ENCODE results near the gene TULP1. TPM values are rescaled to one million over a fixed set of nuclear protein-coding genes. Genes with fewer than 3 reads are reported as not detected.
"Not testable (repeated sequence)": the region's sequence is repeated elsewhere in the genome, so short reads cannot be mapped to it uniquely, and the experiment has no call there.

TULP1 gene
- total RNA-seq, 1 donor from 2014 or later = not detected

DNA sequence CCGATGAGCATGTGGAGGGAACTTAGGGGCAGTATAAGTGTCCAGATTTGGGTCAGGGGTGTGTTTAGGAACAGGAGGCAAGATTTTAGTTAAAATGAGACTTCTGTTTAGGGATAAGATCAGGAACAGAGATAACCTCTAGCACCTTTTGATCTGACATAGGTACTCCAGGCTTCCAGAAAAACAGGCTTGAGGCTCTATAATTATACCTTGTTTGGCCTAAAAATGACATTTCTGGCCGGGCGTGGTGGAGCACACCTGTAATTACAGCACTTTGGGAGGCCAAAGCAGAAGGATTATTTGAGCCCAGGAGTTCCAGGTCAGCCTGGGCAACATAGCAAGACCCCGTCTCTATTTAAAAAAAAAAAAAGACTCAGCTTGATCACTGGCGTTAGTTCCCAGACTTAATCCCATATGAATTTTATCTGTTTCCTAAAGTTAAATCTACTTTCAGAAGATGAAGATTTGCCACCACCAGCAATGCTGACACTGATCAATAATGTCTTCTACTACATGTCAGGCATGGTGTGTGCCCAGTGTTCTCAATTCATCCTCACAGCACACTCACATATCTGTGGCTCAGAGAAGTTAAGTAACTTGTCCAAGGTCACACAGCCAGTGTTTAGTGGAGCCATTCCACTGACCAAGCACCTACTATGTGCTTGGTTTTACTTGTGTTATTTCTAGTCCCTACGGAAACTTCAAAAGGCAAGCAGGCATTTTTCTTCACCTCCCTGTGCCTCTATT, 6.0 kb upstream of the TULP1 start:
- DNase-seq (ENCODE audit: low spot score) = no peak
- Mint-ChIP-seq H3K36me3 (ENCODE audit: low read depth, unreplicated experiment) (no peaks in the 10 kb centered on the region), H3K4me3 (ENCODE audit: unreplicated experiment) (no peak overlapping the region), H3K27me3 (ENCODE audit: unreplicated experiment) (peaks cover 2% of the 10 kb centered on the region), H3K27ac (ENCODE audit: unreplicated experiment) (no peak overlapping the region), H3K4me1 (ENCODE audit: unreplicated experiment) (peaks cover 2% of the 10 kb centered on the region), H3K9me3 (ENCODE audit: unreplicated experiment) (no peaks in the 10 kb centered on the region)
- TF ChIP-seq CTCF (IDR thresholded peaks at IDR 0.05; ENCODE audit: unreplicated experiment) = no peak

GRCh38 chr6:35517978-35518377, 5.3 kb upstream of the TULP1 start:
- not testable (repeated sequence) for H3K27ac Mint-ChIP-seq (ENCODE audit: unreplicated experiment); DNase-seq (ENCODE audit: low spot score); H3K9me3 Mint-ChIP-seq (ENCODE audit: unreplicated experiment)

DNA sequence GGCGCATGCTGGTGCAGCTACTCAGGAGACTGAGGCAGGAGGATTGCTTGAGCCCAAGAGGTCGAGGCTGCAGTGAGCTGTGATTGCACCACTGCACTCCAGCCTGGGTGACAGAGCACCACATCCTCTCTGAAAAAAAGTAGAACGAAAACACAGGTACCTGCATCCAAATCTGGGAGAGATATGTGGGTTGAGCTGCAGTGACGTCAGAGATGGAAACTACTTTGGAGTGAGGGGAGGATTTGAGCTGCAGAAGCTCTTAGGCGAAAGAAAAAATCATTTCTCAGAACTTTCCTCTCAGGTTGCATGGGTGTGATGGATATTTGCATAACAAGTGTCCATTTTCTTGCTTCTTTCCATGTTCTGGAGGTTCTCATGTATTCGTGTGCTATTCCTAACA, 4.0 kb upstream of the TULP1 start:
- TF ChIP-seq CTCF (IDR thresholded peaks at IDR 0.05; ENCODE audit: unreplicated experiment) = no peak
- Mint-ChIP-seq H3K4me1 (ENCODE audit: unreplicated experiment) (no peaks in the 10 kb centered on the region), H3K27me3 (ENCODE audit: unreplicated experiment) (peaks cover 2% of the 10 kb centered on the region), H3K36me3 (ENCODE audit: low read depth, unreplicated experiment) (no peaks in the 10 kb centered on the region), H3K27ac (ENCODE audit: unreplicated experiment) (no peak overlapping the region), H3K9me3 (ENCODE audit: unreplicated experiment) (no peaks in the 10 kb centered on the region), H3K4me3 (ENCODE audit: unreplicated experiment) (no peak overlapping the region)
- no peak for DNase-seq (ENCODE audit: low spot score)

More at GRCh38 chr6:35517978-35518377, 5.3 kb upstream of the TULP1 start:
- H3K27me3 Mint-ChIP-seq (ENCODE audit: unreplicated experiment); H3K4me1 Mint-ChIP-seq (ENCODE audit: unreplicated experiment); H3K36me3 Mint-ChIP-seq (ENCODE audit: low read depth, unreplicated experiment); H3K4me3 Mint-ChIP-seq (ENCODE audit: unreplicated experiment): not testable (repeated sequence)

- H3K9me3 Mint-ChIP-seq (ENCODE audit: unreplicated experiment); H3K36me3 Mint-ChIP-seq (ENCODE audit: low read depth, unreplicated experiment); H3K27me3 Mint-ChIP-seq (ENCODE audit: unreplicated experiment); DNase-seq (ENCODE audit: low spot score); H3K4me1 Mint-ChIP-seq (ENCODE audit: unreplicated experiment); H3K27ac Mint-ChIP-seq (ENCODE audit: unreplicated experiment); H3K4me3 Mint-ChIP-seq (ENCODE audit: unreplicated experiment): not testable (repeated sequence)
Measured at GRCh38 chr6:35515939-35516338, 3.2 kb upstream of the TULP1 start.

DNA sequence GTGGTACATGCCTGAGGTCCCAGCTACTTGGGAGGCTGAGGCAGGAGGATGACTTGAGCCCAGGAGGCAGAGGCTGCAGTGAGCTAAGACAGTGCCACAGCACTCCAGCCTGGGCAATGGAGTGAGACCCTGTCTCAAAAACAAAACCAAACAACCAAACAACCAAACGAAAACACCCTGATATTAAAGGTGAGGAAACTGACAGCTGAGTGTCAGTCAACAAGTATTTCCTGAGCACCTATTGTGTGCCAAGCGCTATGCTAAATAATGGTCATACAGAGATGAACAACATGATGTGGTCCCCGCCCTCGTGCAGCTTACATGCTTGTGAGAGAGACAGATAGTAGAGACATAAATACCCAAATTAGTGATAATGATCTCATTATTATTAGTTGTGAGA, 1.9 kb upstream of the TULP1 start:
- Mint-ChIP-seq H3K4me1 (ENCODE audit: unreplicated experiment) (no peaks in the 10 kb centered on the region), H3K27me3 (ENCODE audit: unreplicated experiment) (peaks cover 6% of the 10 kb centered on the region), H3K4me3 (ENCODE audit: unreplicated experiment) (no peak overlapping the region), H3K27ac (ENCODE audit: unreplicated experiment) (no peak overlapping the region), H3K36me3 (ENCODE audit: low read depth, unreplicated experiment) (no peaks in the 10 kb centered on the region), H3K9me3 (ENCODE audit: unreplicated experiment) (no peaks in the 10 kb centered on the region)
- no peak for TF ChIP-seq CTCF (IDR thresholded peaks at IDR 0.05; ENCODE audit: unreplicated experiment)
- no peak for DNase-seq (ENCODE audit: low spot score)

DNA sequence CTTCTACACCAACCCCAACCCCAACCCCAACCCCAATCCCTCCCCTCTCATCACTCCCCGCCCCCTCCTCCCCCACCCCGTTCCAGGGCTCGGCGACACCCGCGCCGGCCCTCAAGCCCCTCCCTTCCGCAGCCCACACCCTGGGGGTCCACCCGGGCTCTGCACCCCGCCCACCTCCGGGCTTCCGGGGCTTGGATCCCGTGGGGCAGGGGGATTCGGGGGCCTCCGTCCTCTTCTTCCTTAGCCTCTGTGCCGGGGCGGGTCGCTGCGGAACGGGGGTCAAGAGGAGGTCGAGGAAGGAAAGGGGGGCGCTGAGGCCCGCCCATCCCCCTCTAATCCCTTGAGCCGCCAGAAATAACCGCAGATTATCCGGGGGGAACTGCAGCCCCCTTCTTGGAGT, 690 bp downstream of the TULP1 start:
- no peaks in the 10 kb centered on the region for H3K36me3 Mint-ChIP-seq (ENCODE audit: low read depth, unreplicated experiment)
- H3K27me3 Mint-ChIP-seq (ENCODE audit: unreplicated experiment) = peaks cover 8% of the 10 kb centered on the region
- no peak for DNase-seq (ENCODE audit: low spot score)
- TF ChIP-seq CTCF (IDR thresholded peaks at IDR 0.05; ENCODE audit: unreplicated experiment) = no peak
- peaks cover 3% of the 10 kb centered on the region for H3K4me1 Mint-ChIP-seq (ENCODE audit: unreplicated experiment)
- no peak overlapping the region for H3K27ac Mint-ChIP-seq (ENCODE audit: unreplicated experiment)
- H3K9me3 Mint-ChIP-seq (ENCODE audit: unreplicated experiment) = no peaks in the 10 kb centered on the region
- H3K4me3 Mint-ChIP-seq (ENCODE audit: unreplicated experiment) = no peak overlapping the region
